ENCODE results near the gene LAMP2. TPM values are rescaled to one million over a fixed set of nuclear protein-coding genes. Genes with fewer than 3 reads are reported as not detected.

The LAMP2 gene
- total RNA-seq (2022) (120 and 132 TPM in 2 replicates), Bru-seq, nascent RNA (percentile 87 among the genes with signal in this experiment), BruChase-seq, experiment 1, labeled RNA remaining after a 6-hour chase (percentile 94 among the genes with signal in this experiment), BruChase-seq, experiment 2, labeled RNA remaining after a 2-hour chase (percentile 92 among the genes with signal in this experiment)
- long read RNA-seq, full-length matches to known transcripts, result 390 of 426 reads
- long read RNA-seq, partial matches to known transcripts, result 6 of 426 reads
- long read RNA-seq, other reads (novel, unspliced or antisense), result 30 of 426 reads

DNA sequence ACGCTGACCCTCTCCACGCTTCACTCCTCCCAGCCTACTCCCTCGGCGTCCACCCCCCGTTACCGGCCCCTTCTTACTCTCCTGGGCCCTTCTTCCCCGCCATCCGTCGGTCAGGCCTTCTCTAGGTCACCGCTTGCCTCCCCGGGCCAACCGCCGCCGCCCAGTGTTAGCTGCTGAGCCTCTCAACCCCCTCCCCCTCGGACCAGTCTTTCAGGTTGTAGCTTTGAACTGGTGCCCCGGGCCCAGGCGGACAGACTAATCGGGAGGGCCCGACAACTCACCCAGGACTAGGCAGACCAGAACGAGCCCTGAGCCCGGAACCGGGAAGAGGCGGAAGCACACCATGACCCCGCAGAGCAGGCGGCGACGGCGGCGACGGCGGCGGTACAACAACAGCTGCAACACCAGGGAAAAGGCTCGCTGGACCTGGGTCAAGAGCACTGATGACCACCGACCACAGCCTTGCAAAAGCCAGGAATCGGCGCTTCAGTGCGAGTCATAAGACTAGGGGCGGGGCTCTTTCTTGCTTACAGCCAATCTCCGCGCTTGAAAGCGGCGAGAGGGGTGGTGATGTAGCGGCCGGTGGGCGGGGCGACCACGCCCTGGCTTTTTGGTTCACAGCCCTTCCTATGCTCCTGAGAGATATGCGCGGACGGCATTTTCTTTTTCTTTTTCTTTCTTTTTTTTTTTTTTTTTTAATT, at the start of gene LAMP2:
Gene LAMP2 (minus strand): TSS at position 472 of the 701 bp plus-strand sequence. CDS start 127 bp downstream, at position 345.
- DNase-seq, result peak; percentile 88
- intact Hi-C loops (cut with micrococcal nuclease; ENCODE audit: unreplicated experiment), result loop anchor here (5.0 kb wide), 2 partner anchors 42 to 217 kb away; partner anchors contain the start of gene ZBTB33
- BruUV-seq (replicated peaks), result TSS peak; percentile 21
- no peaks in the 10 kb centered on the region for H3K9me3 Mint-ChIP-seq (ENCODE audit: low read depth, unreplicated experiment)
- TF ChIP-seq CTCF (IDR thresholded peaks at IDR 0.05; ENCODE audit: unreplicated experiment), result no peak
- peak within 1 kb of the TSS; percentile 87 for H3K4me3 Mint-ChIP-seq (ENCODE audit: low read depth, unreplicated experiment)
- peak within 1 kb of the TSS; percentile 77 for H3K27ac Mint-ChIP-seq (ENCODE audit: unreplicated experiment)
- H3K4me1 Mint-ChIP-seq (ENCODE audit: low read depth, unreplicated experiment), result no peaks in the 10 kb centered on the region
- peaks cover 26% of the 10 kb centered on the region for H3K36me3 Mint-ChIP-seq (ENCODE audit: insufficient read depth, unreplicated experiment)
- H3K27me3 Mint-ChIP-seq (ENCODE audit: unreplicated experiment), result no peaks in the 10 kb centered on the region
- CTCF ChIA-PET, result interaction anchor here (0.6 kb wide), 1 partner anchor 144 kb away, joined by 4 read pairs; no protein-coding TSS in a partner anchor

- Mint-ChIP-seq H3K9me3 (ENCODE audit: low read depth, unreplicated experiment) (no peaks in the 10 kb centered on the region), H3K27me3 (ENCODE audit: unreplicated experiment) (no peaks in the 10 kb centered on the region), H3K4me1 (ENCODE audit: low read depth, unreplicated experiment) (peaks cover 28% of the 10 kb centered on the region), H3K27ac (ENCODE audit: unreplicated experiment) (peak overlapping the region; percentile 66), H3K36me3 (ENCODE audit: insufficient read depth, unreplicated experiment) (peaks cover 5% of the 10 kb centered on the region), H3K4me3 (ENCODE audit: low read depth, unreplicated experiment) (no peak overlapping the region)
- no peak for TF ChIP-seq CTCF (IDR thresholded peaks at IDR 0.05; ENCODE audit: unreplicated experiment)
- BruUV-seq (replicated peaks), result no TSS peak
- peak; percentile 28 for DNase-seq
- intact Hi-C loops (cut with micrococcal nuclease; ENCODE audit: unreplicated experiment), result loop anchor here (10.0 kb wide), 1 partner anchor 87 kb away; the partner anchor contains the start of gene MCTS1
- CTCF ChIA-PET, result interaction anchor here (0.6 to 1.6 kb wide), 2 partner anchors 32 to 48 kb away, joined by 3 to 7 read pairs; no protein-coding TSS in a partner anchor
These were observed 48.8 kb upstream of the LAMP2 start for GRCh38 chrX:120517936-120518335.

DNA sequence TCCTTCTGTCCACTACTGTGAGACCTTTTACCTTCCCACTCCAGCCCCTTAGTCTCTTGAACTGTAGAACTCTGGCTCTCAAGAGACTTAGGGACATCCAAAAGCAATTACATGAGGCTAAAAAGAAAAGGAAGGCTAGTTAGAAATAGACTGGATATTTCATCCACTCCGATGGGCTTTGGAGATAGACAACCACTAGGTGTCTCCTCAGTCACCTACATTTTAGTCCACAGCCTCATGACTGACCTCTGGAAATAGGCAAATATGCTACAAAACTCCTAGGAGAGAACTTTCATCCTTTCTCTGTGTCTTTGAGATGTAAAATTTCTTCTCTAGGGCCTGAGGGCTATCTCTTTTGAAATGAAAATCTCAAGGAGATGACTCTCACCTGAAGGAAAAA, 45.1 kb upstream of the LAMP2 start:
- CTCF ChIA-PET, result no interaction called here
- peak; percentile 8 for DNase-seq
- no peak overlapping the region for H3K27ac Mint-ChIP-seq (ENCODE audit: unreplicated experiment)

More for the DNA sequence above, 45.1 kb upstream of the LAMP2 start:
- Mint-ChIP-seq H3K9me3 (ENCODE audit: low read depth, unreplicated experiment) (no peaks in the 10 kb centered on the region), H3K27me3 (ENCODE audit: unreplicated experiment) (no peaks in the 10 kb centered on the region), H3K36me3 (ENCODE audit: insufficient read depth, unreplicated experiment) (peaks cover 5% of the 10 kb centered on the region), H3K4me1 (ENCODE audit: low read depth, unreplicated experiment) (peaks cover 38% of the 10 kb centered on the region), H3K4me3 (ENCODE audit: low read depth, unreplicated experiment) (no peak overlapping the region)
- peak; percentile 51 for TF ChIP-seq CTCF (IDR thresholded peaks at IDR 0.05; ENCODE audit: unreplicated experiment)
- intact Hi-C loops (cut with micrococcal nuclease; ENCODE audit: unreplicated experiment), result loop anchor here (1.0 to 10.0 kb wide), 3 partner anchors 91 to 258 kb away; partner anchors contain the start of gene MCTS1
- BruUV-seq (replicated peaks), result no TSS peak
